ENCODE results near the gene RFX3. TPM values are rescaled to one million over a fixed set of nuclear protein-coding genes. Genes with fewer than 3 reads are reported as not detected.

The RFX3 gene
- total RNA-seq, 2 donors from 2014 or later, result 10.9 to 15.5 TPM

- no peaks in the 10 kb centered on the region for H3K9me3 ChIP-seq
- no peak for DNase-seq (ENCODE audit: low spot score)
- 91% methylated on average over 1 of the region's 1 CpG for WGBS
- H3K27me3 ChIP-seq (replicated peaks; ENCODE audit: insufficient read depth), result no peaks in the 10 kb centered on the region
- peaks cover 8% of the 10 kb centered on the region for H3K4me1 ChIP-seq (replicated peaks)
- no peak overlapping the region for H3K4me3 ChIP-seq
- TF ChIP-seq POLR2AphosphoS5 (IDR thresholded peaks at IDR 0.05) (no peak), CTCF (IDR thresholded peaks at IDR 0.05) (no peak), POLR2A (IDR thresholded peaks at IDR 0.05) (no peak)
- H3K36me3 ChIP-seq, result no peaks in the 10 kb centered on the region
- H3K27ac ChIP-seq, result no peak overlapping the region
- intact Hi-C loops (cut with DNase I), result no loop called here
These were observed 3.8 kb downstream of the RFX3 start for GRCh38 chr9:3521966-3522365.

GRCh38 chr9:3520564-3520963 lies 5.2 kb downstream of the RFX3 start:
- TF ChIP-seq POLR2AphosphoS5 (IDR thresholded peaks at IDR 0.05) (no peak), POLR2A (IDR thresholded peaks at IDR 0.05) (no peak), CTCF (IDR thresholded peaks at IDR 0.05) (no peak)
- Histone ChIP-seq H3K9me3 (no peaks in the 10 kb centered on the region), H3K4me3 (no peak overlapping the region), H3K27me3 (replicated peaks; ENCODE audit: insufficient read depth) (no peaks in the 10 kb centered on the region), H3K27ac (no peak overlapping the region), H3K36me3 (no peaks in the 10 kb centered on the region), H3K4me1 (replicated peaks) (peaks cover 12% of the 10 kb centered on the region)
- DNase-seq (ENCODE audit: low spot score), result no peak
- intact Hi-C loops (cut with DNase I), result no loop called here
- WGBS, result 80% methylated on average over 4 of the region's 4 CpGs

- Histone ChIP-seq H3K27ac (peak overlapping the region; percentile 44 to 59), H3K4me1 (replicated peaks) (peaks cover 12% of the 10 kb centered on the region), H3K27me3 (replicated peaks; ENCODE audit: insufficient read depth) (no peaks in the 10 kb centered on the region), H3K9me3 (no peaks in the 10 kb centered on the region), H3K4me3 (no peak overlapping the region), H3K36me3 (no peaks in the 10 kb centered on the region)
- 94% methylated on average over 3 of the region's 3 CpGs for WGBS
- intact Hi-C loops (cut with DNase I), result no loop called here
- DNase-seq (ENCODE audit: low spot score), result no peak
- TF ChIP-seq CTCF (IDR thresholded peaks at IDR 0.05) (no peak), POLR2AphosphoS5 (IDR thresholded peaks at IDR 0.05) (peak; percentile 31)
These were observed 8.3 kb downstream of the RFX3 start for GRCh38 chr9:3517377-3518048.

- DNase-seq (ENCODE audit: low spot score), result no peak
- H3K27me3 ChIP-seq (replicated peaks; ENCODE audit: insufficient read depth), result no peaks in the 10 kb centered on the region
- intact Hi-C loops (cut with DNase I), result no loop called here
- H3K9me3 ChIP-seq, result no peaks in the 10 kb centered on the region
- H3K4me1 ChIP-seq (replicated peaks), result peaks cover 12% of the 10 kb centered on the region
- 84% methylated on average over 4 of the region's 4 CpGs for WGBS
- H3K4me3 ChIP-seq, result no peak overlapping the region
- H3K36me3 ChIP-seq, result no peaks in the 10 kb centered on the region
- H3K27ac ChIP-seq, result peak overlapping the region; percentile 44 to 59
- TF ChIP-seq POLR2AphosphoS5 (IDR thresholded peaks at IDR 0.05) (no peak), POLR2A (IDR thresholded peaks at IDR 0.05) (no peak), CTCF (IDR thresholded peaks at IDR 0.05) (no peak)
These were observed 9.0 kb downstream of the RFX3 start for GRCh38 chr9:3516667-3517330.

GRCh38 chr9:3515405-3515804 lies 10.4 kb downstream of the RFX3 start:
- Histone ChIP-seq H3K36me3 (no peaks in the 10 kb centered on the region), H3K9me3 (no peaks in the 10 kb centered on the region), H3K27ac (no peak overlapping the region), H3K27me3 (replicated peaks; ENCODE audit: insufficient read depth) (no peaks in the 10 kb centered on the region), H3K4me1 (replicated peaks) (peaks cover 12% of the 10 kb centered on the region), H3K4me3 (no peak overlapping the region)
- no peak for DNase-seq (ENCODE audit: low spot score)
- 89% methylated on average over 3 of the region's 3 CpGs for whole genome bisulfite sequencing
- intact Hi-C loops (cut with DNase I), result no loop called here
- TF ChIP-seq POLR2AphosphoS5 (IDR thresholded peaks at IDR 0.05), result no peak
- TF ChIP-seq CTCF (IDR thresholded peaks at IDR 0.05), result no peak
- no peak for TF ChIP-seq POLR2A (IDR thresholded peaks at IDR 0.05)
